Right atrium auricular region (tissue), 2 donors: ENCODE results near the gene AGPAT1. TPM values are rescaled to one million over a fixed set of nuclear protein-coding genes. Genes with fewer than 3 reads are reported as not detected.

Source experiments
- DNase-seq: peaks from one replicate; pipeline ENCODE4 v3.0.0-alpha.2; 2019; ENCODE audit warnings: low spot score
- H3K27ac ChIP-seq, 2 donors: fragments of 200-600 bp; sonication (generic); 1 replicate in 1 of 2; 2 replicates in 1 of 2; pipeline ENCODE4 v1.5.1; 2016 to 2019
- H3K27me3 ChIP-seq, 2 donors: fragments of 200-600 bp; sonication (generic); one replicate each; pipeline versions ENCODE4 v1.5.1 to v1.6.0; 2017 to 2019
- H3K36me3 ChIP-seq: fragments of 200-600 bp; sonication (generic); one replicate; pipeline ENCODE4 v1.5.1; 2016
- H3K4me1 ChIP-seq, 2 donors: fragments of 200-600 bp; sonication (generic); one replicate each; pipeline versions ENCODE4 v1.5.1 to v1.6.0; 2017 to 2019
- H3K4me3 ChIP-seq, 2 donors: fragments of 200-600 bp; sonication (generic); 1 replicate in 1 of 2; 2 replicates in 1 of 2; pipeline ENCODE4 v1.5.1; 2017 to 2019; ENCODE audit warnings: mild to moderate bottlenecking in 1 of 2, moderate library complexity in 1 of 2
- H3K9me3 ChIP-seq, 2 donors: fragments of 200-600 bp; sonication (generic); one replicate each; pipeline ENCODE4 v1.5.1; 2019
- CTCF ChIP-seq, 2 donors: fragments of 200-600 bp; sonication (generic); IDR thresholded peaks; one replicate each; pipeline ENCODE4 v1.5.1; 2019; ENCODE audit warnings: antibody characterized with exemption in 2 of 2
- total RNA-seq, 2 donors: library from RNA; depleted of rRNA; stranded (reverse); fragments of >200 nt; gene quantifications; one replicate each; pipeline ENCODE4 v1.1.0, GENCODE V29; 2016

The AGPAT1 gene
- total RNA-seq, 2 donors from 2014 or later: 59.6 to 77.1 TPM

- Histone ChIP-seq H3K36me3 (peaks cover 28% of the 10 kb centered on the region), H3K27ac (peak overlapping the region; percentile 92 to 94), H3K4me1 (peaks cover 0 to 69% of the 10 kb centered on the region in 2 donors), H3K4me3 (no peak overlapping the region), H3K9me3 (no peaks in the 10 kb centered on the region), H3K27me3 (no peaks in the 10 kb centered on the region)
- no peak for DNase-seq
- TF ChIP-seq CTCF (IDR thresholded peaks at IDR 0.05): no peak
Observed at GRCh38 chr6:32179766-32180405, 4.0 kb upstream of the AGPAT1 start.

- no peak for DNase-seq
- Histone ChIP-seq H3K4me3 (peak overlapping the region; percentile 88 to 95), H3K36me3 (peaks cover 28% of the 10 kb centered on the region), H3K4me1 (peaks cover 0 to 67% of the 10 kb centered on the region in 2 donors), H3K27me3 (no peaks in the 10 kb centered on the region), H3K9me3 (no peaks in the 10 kb centered on the region), H3K27ac (peak overlapping the region; percentile 92 to 94)
- no peak for TF ChIP-seq CTCF (IDR thresholded peaks at IDR 0.05)
Observed at GRCh38 chr6:32178547-32179440, 2.9 kb upstream of the AGPAT1 start.

- peaks cover 0 to 61% of the 10 kb centered on the region in 2 donors for H3K4me1 ChIP-seq
- H3K9me3 ChIP-seq: no peaks in the 10 kb centered on the region
- peak within 1 kb of the TSS; percentile 92 to 94 for H3K27ac ChIP-seq
- peaks cover 25% of the 10 kb centered on the region for H3K36me3 ChIP-seq
- no peaks in the 10 kb centered on the region for H3K27me3 ChIP-seq
- peak within 1 kb of the TSS; percentile 88 to 95 for H3K4me3 ChIP-seq
- DNase-seq: peak; percentile 99
- no peak for TF ChIP-seq CTCF (IDR thresholded peaks at IDR 0.05)
Observed at GRCh38 chr6:32177788-32178546, 2.1 kb upstream of the AGPAT1 start, which contains the start of gene RNF5. RNF5 (plus strand) TSS chr6:32178405; CDS start chr6:32178512, 107 bp downstream.

GRCh38 chr6:32177183-32177787 lies 1.4 kb upstream of the AGPAT1 start:
- Histone ChIP-seq H3K27ac (peak overlapping the region; percentile 92 to 94), H3K4me3 (peak overlapping the region; percentile 88 to 95), H3K27me3 (no peaks in the 10 kb centered on the region), H3K4me1 (peaks cover 0 to 61% of the 10 kb centered on the region in 2 donors), H3K9me3 (no peaks in the 10 kb centered on the region), H3K36me3 (peaks cover 20% of the 10 kb centered on the region)
- DNase-seq: no peak
- TF ChIP-seq CTCF (IDR thresholded peaks at IDR 0.05): no peak

GRCh38 chr6:32176476-32177182 lies 745 bp upstream of the AGPAT1 start:
- H3K4me1 ChIP-seq: peaks cover 0 to 57% of the 10 kb centered on the region in 2 donors
- peaks cover 16% of the 10 kb centered on the region for H3K36me3 ChIP-seq
- H3K27ac ChIP-seq: peak overlapping the region; percentile 92 to 94
- TF ChIP-seq CTCF (IDR thresholded peaks at IDR 0.05): no peak
- peak overlapping the region; percentile 88 to 95 for H3K4me3 ChIP-seq
- no peaks in the 10 kb centered on the region for H3K9me3 ChIP-seq
- H3K27me3 ChIP-seq: no peaks in the 10 kb centered on the region
- no peak for DNase-seq
